Mammary epithelial cell (primary cell): Measurements from ENCODE around the gene NUAK1.

Source experiments
- CTCF ChIP-seq, 2 donors: IDR thresholded peaks in 1 of 2; conservative IDR thresholded peaks in 1 of 2; 2 replicates each; pipeline ENCODE4 v1.5.1; 2011 to 2012; ENCODE audit warnings: inconsistent platforms in 2 of 2, low read length in 2 of 2, mild to moderate bottlenecking in 2 of 2, control low read depth in 1 of 2, low read depth in 1 of 2; ENCODE audit not compliant: insufficient read depth in 1 of 2; ENCODE audit errors: extremely low read depth in 1 of 2
- EZH2 ChIP-seq: IDR thresholded peaks from 2 replicates; pipeline ENCODE4 v1.6.1; 2012; ENCODE audit warnings: low read length, inconsistent platforms, borderline replicate concordance

- TF ChIP-seq CTCF (conservative IDR thresholded peaks at IDR 0.05 in 1 of 2, IDR thresholded peaks at IDR 0.05 in 1 of 2; ENCODE audit: extremely low read depth in 1 of 2, insufficient read depth in 1 of 2, low read depth in 1 of 2, low read length in 2 of 2), result no peak
- TF ChIP-seq EZH2, result no peak
Measured at GRCh38 chr12:106174876-106175275, 36.1 kb upstream of the NUAK1 start.
